HepG2 (cell line): ENCODE data around the gene PEX10. TPM values are rescaled to one million over a fixed set of nuclear protein-coding genes. Genes with fewer than 3 reads are reported as not detected.
A peak's percentile ranks its signal among the peaks of the same experiment; 100 is the strongest.

Source experiments
- HOXA7 ChIP-seq: sonication (generic); formaldehyde crosslinking; IDR thresholded peaks from 2 replicates; pipeline ENCODE4 v1.8.1; 2022; ENCODE audit warnings: mild to moderate bottlenecking, missing genetic modification reagents, moderate library complexity
- ISL2 ChIP-seq: sonication (generic); formaldehyde crosslinking; IDR thresholded peaks from 2 replicates; pipeline ENCODE4 v1.5.0; 2020; ENCODE audit warnings: missing genetic modification reagents
- NBN ChIP-seq: fragments of 450-650 bp; conservative IDR thresholded peaks from 2 replicates; pipeline ENCODE4 v1.6.1; 2017
- PTBP1 ChIP-seq: fragments of 200-400 bp; formaldehyde crosslinking; IDR thresholded peaks from 2 replicates; pipeline ENCODE4 v1.6.1; 2018; ENCODE audit warnings: low read length, low read depth; ENCODE audit not compliant: poor library complexity, severe bottlenecking
- RCOR2 ChIP-seq: IDR thresholded peaks from 2 replicates; pipeline ENCODE4 v1.6.1; 2016; ENCODE audit warnings: missing biosample characterization, missing genetic modification reagents
- TMF1 ChIP-seq: sonication (generic); formaldehyde crosslinking; IDR thresholded peaks from 2 replicates; pipeline ENCODE4 v1.8.1; 2022; ENCODE audit warnings: low read depth, missing genetic modification reagents
- ZFY ChIP-seq: sonication (generic); formaldehyde crosslinking; IDR thresholded peaks from 2 replicates; pipeline ENCODE4 v1.4.0; 2020; ENCODE audit warnings: missing genetic modification reagents
- ZMYM2 ChIP-seq: sonication (generic); formaldehyde crosslinking; IDR thresholded peaks from 2 replicates; pipeline ENCODE4 v1.8.0; 2022; ENCODE audit warnings: mild to moderate bottlenecking, missing genetic modification reagents
- ZNF430 ChIP-seq: sonication (generic); formaldehyde crosslinking; IDR thresholded peaks from 2 replicates; pipeline ENCODE4 v1.9.0; 2021; ENCODE audit warnings: mild to moderate bottlenecking, missing genetic modification reagents
- ZNF562 ChIP-seq: sonication (generic); formaldehyde crosslinking; IDR thresholded peaks from 2 replicates; pipeline ENCODE4 v1.8.0; 2022; ENCODE audit warnings: missing genetic modification reagents, borderline replicate concordance
- ZNF672 ChIP-seq: sonication (generic); formaldehyde crosslinking; IDR thresholded peaks from 2 replicates; pipeline ENCODE4 v1.8.1; 2022; ENCODE audit warnings: missing genetic modification reagents
- ZNF850 ChIP-seq: sonication (generic); formaldehyde crosslinking; conservative IDR thresholded peaks from 2 replicates; pipeline ENCODE4 v1.9.0; 2021; ENCODE audit warnings: mild to moderate bottlenecking, missing genetic modification reagents
- ZSCAN20 ChIP-seq: sonication (generic); formaldehyde crosslinking; IDR thresholded peaks from 2 replicates; pipeline ENCODE4 v1.4.0; 2020; ENCODE audit warnings: missing genetic modification reagents, mild to moderate bottlenecking, borderline replicate concordance
- polyA plus RNA-seq, 8 experiments: library from polyadenylated mRNA; depleted of rRNA in 3 of 8; stranded (reverse) in 7 of 8; unstranded in 1 of 8; fragments of >200 nt; fragmentation: Illumina TruSeq in 4 of 8; extraction: Trizol in 4 of 8; gene quantifications; 2 replicates each; pipeline versions ENCODE4 v1.2.1 to v1.2.3, GENCODE V29; 2011 to 2016; ENCODE audit warnings: low read depth in 4 of 8, missing spikeins in 1 of 8, mixed read lengths in 1 of 8; ENCODE audit not compliant: insufficient read depth in 1 of 8
- total RNA-seq, 5 experiments: library from RNA; depleted of rRNA; stranded (reverse); fragments of >200 nt; fragmentation: Illumina TruSeq; extraction: Trizol; gene quantifications; 2 replicates each; pipeline ENCODE4 v1.2.3, GENCODE V29; 2016; ENCODE audit warnings: low read depth in 1 of 5
- TF ChIP-seq, protein P1 (sequence below): IDR thresholded peaks from 2 replicates; pipeline ENCODE4 v1.4.0; 2020; ENCODE audit warnings: mild to moderate bottlenecking, missing genetic modification reagents
- TF ChIP-seq, protein P2 (sequence below): fragments of 450-650 bp; IDR thresholded peaks from 2 replicates; pipeline ENCODE4 v1.6.1; 2017
- TF ChIP-seq, protein P3 (sequence below): sonication (generic); formaldehyde crosslinking; IDR thresholded peaks from 2 replicates; pipeline ENCODE4 v1.4.0; 2020; ENCODE audit warnings: missing genetic modification reagents
- TF ChIP-seq, protein P4 (sequence below): sonication (generic); formaldehyde crosslinking; IDR thresholded peaks from 2 replicates; pipeline ENCODE4 v1.5.0; 2020; ENCODE audit warnings: mild to moderate bottlenecking, missing genetic modification reagents

The PEX10 gene
- total and polyA plus RNA-seq, 2 of the 13 experiments (the other 11 are each of a cell fraction or from before 2014, with no cell fraction given), result 16.1 to 39.6 TPM

DNA sequence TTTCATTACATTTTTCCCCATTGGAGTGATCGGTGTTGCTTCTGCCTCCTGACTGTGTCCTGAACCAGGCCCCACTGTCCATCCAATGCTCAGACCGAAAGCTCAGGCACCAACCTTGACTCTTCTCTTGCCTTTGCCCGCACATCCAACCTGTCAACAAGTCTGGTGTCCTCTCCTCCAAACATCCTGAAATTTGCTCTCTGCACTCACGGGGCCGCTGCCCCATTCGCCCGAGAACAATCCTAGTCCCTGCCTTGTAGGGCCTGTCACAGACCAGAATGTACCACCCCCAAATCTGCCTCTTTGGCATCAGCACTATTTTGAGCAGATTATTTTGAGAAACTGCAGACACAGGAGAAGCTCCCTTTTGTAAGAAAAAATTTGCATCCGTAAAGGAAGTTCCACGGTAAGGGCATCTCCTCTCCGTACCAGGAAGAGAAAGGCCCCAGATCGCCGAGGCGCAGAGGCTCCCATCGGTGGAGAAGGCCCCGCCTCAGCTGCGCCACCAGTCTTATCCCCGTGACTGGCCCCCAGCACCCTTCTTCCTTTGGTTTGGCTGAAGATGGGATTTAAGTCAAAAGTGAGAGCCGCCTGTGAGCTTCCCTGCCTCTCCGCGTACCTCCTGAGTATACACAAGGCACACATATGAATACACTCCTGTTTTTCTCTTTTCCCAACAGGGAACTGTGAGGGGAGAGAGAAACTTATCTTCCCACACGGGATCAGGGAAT, 28.1 kb downstream of the PEX10 start (continued):
- TF ChIP-seq ZFY (CRISPR knock-in tag) (peak; percentile 38; the same call in 1 of the 2 replicates), ZNF430 (CRISPR knock-in tag) (no peak), NBN (no peak), ZNF672 (CRISPR knock-in tag) (no peak), ZNF850 (no peak), TMF1 (no peak), ZMYM2 (CRISPR knock-in tag) (no peak), RCOR2 (CRISPR knock-in tag) (no peak), PTBP1 (no peak), HOXA7 (no peak), ZSCAN20 (CRISPR knock-in tag) (no peak), ZNF562 (CRISPR knock-in tag) (no peak), ISL2 (no peak)
- TF ChIP-seq, protein P1, sequence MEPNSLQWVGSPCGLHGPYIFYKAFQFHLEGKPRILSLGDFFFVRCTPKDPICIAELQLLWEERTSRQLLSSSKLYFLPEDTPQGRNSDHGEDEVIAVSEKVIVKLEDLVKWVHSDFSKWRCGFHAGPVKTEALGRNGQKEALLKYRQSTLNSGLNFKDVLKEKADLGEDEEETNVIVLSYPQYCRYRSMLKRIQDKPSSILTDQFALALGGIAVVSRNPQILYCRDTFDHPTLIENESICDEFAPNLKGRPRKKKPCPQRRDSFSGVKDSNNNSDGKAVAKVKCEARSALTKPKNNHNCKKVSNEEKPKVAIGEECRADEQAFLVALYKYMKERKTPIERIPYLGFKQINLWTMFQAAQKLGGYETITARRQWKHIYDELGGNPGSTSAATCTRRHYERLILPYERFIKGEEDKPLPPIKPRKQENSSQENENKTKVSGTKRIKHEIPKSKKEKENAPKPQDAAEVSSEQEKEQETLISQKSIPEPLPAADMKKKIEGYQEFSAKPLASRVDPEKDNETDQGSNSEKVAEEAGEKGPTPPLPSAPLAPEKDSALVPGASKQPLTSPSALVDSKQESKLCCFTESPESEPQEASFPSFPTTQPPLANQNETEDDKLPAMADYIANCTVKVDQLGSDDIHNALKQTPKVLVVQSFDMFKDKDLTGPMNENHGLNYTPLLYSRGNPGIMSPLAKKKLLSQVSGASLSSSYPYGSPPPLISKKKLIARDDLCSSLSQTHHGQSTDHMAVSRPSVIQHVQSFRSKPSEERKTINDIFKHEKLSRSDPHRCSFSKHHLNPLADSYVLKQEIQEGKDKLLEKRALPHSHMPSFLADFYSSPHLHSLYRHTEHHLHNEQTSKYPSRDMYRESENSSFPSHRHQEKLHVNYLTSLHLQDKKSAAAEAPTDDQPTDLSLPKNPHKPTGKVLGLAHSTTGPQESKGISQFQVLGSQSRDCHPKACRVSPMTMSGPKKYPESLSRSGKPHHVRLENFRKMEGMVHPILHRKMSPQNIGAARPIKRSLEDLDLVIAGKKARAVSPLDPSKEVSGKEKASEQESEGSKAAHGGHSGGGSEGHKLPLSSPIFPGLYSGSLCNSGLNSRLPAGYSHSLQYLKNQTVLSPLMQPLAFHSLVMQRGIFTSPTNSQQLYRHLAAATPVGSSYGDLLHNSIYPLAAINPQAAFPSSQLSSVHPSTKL, result peak; percentile 28; the same call in 1 of the 2 replicates
- TF ChIP-seq, protein P2, sequence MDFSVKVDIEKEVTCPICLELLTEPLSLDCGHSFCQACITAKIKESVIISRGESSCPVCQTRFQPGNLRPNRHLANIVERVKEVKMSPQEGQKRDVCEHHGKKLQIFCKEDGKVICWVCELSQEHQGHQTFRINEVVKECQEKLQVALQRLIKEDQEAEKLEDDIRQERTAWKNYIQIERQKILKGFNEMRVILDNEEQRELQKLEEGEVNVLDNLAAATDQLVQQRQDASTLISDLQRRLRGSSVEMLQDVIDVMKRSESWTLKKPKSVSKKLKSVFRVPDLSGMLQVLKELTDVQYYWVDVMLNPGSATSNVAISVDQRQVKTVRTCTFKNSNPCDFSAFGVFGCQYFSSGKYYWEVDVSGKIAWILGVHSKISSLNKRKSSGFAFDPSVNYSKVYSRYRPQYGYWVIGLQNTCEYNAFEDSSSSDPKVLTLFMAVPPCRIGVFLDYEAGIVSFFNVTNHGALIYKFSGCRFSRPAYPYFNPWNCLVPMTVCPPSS, result no peak
- TF ChIP-seq, protein P3, sequence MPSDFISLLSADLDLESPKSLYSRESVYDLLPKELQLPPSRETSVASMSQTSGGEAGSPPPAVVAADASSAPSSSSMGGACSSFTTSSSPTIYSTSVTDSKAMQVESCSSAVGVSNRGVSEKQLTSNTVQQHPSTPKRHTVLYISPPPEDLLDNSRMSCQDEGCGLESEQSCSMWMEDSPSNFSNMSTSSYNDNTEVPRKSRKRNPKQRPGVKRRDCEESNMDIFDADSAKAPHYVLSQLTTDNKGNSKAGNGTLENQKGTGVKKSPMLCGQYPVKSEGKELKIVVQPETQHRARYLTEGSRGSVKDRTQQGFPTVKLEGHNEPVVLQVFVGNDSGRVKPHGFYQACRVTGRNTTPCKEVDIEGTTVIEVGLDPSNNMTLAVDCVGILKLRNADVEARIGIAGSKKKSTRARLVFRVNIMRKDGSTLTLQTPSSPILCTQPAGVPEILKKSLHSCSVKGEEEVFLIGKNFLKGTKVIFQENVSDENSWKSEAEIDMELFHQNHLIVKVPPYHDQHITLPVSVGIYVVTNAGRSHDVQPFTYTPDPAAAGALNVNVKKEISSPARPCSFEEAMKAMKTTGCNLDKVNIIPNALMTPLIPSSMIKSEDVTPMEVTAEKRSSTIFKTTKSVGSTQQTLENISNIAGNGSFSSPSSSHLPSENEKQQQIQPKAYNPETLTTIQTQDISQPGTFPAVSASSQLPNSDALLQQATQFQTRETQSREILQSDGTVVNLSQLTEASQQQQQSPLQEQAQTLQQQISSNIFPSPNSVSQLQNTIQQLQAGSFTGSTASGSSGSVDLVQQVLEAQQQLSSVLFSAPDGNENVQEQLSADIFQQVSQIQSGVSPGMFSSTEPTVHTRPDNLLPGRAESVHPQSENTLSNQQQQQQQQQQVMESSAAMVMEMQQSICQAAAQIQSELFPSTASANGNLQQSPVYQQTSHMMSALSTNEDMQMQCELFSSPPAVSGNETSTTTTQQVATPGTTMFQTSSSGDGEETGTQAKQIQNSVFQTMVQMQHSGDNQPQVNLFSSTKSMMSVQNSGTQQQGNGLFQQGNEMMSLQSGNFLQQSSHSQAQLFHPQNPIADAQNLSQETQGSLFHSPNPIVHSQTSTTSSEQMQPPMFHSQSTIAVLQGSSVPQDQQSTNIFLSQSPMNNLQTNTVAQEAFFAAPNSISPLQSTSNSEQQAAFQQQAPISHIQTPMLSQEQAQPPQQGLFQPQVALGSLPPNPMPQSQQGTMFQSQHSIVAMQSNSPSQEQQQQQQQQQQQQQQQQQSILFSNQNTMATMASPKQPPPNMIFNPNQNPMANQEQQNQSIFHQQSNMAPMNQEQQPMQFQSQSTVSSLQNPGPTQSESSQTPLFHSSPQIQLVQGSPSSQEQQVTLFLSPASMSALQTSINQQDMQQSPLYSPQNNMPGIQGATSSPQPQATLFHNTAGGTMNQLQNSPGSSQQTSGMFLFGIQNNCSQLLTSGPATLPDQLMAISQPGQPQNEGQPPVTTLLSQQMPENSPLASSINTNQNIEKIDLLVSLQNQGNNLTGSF (CRISPR knock-in tag), result no peak
- TF ChIP-seq, protein P4, sequence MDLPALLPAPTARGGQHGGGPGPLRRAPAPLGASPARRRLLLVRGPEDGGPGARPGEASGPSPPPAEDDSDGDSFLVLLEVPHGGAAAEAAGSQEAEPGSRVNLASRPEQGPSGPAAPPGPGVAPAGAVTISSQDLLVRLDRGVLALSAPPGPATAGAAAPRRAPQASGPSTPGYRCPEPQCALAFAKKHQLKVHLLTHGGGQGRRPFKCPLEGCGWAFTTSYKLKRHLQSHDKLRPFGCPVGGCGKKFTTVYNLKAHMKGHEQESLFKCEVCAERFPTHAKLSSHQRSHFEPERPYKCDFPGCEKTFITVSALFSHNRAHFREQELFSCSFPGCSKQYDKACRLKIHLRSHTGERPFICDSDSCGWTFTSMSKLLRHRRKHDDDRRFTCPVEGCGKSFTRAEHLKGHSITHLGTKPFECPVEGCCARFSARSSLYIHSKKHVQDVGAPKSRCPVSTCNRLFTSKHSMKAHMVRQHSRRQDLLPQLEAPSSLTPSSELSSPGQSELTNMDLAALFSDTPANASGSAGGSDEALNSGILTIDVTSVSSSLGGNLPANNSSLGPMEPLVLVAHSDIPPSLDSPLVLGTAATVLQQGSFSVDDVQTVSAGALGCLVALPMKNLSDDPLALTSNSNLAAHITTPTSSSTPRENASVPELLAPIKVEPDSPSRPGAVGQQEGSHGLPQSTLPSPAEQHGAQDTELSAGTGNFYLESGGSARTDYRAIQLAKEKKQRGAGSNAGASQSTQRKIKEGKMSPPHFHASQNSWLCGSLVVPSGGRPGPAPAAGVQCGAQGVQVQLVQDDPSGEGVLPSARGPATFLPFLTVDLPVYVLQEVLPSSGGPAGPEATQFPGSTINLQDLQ, result no peak
